ENCODE results near the gene GOSR2.
"Not testable (repeated sequence)": the region's sequence is repeated elsewhere in the genome, so short reads cannot be mapped to it uniquely, and the experiment has no call there.

Gene GOSR2

DNA sequence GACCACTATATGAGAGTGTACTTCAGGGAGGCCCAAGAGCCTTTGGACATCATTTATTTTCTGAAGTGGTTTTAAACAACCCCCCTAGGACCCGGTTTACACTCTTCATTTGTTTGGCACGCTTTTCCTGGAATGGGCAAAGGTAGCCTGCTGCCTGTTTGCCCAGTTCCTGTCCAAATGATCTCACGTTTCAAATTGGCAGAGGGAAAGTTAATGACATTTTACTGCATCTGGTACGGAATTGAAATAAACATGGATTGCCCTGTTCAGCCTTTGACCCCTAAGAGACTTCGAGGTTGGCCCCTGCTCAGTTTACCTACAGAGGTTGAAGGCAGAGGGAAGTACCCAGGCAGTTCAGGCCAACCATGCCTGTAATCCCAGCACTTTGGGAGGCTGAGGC, 61.9 kb downstream of the GOSR2 start:
- Histone ChIP-seq H3K27me3 (ENCODE audit: control insufficient read depth, insufficient read depth, low read length) (peaks cover 5% of the 10 kb centered on the region), H3K36me3 (ENCODE audit: control insufficient read depth, insufficient read depth, low read length) (no peaks in the 10 kb centered on the region), H3K4me3 (ENCODE audit: low read depth, low read length) (no peak overlapping the region), H3K9me3 (ENCODE audit: control insufficient read depth, insufficient read depth, low read length) (no peaks in the 10 kb centered on the region), H3K4me1 (ENCODE audit: control insufficient read depth, insufficient read depth, low read length) (peaks cover 2% of the 10 kb centered on the region), H3K9ac (ENCODE audit: low read depth, low read length) (no peak overlapping the region)

DNA sequence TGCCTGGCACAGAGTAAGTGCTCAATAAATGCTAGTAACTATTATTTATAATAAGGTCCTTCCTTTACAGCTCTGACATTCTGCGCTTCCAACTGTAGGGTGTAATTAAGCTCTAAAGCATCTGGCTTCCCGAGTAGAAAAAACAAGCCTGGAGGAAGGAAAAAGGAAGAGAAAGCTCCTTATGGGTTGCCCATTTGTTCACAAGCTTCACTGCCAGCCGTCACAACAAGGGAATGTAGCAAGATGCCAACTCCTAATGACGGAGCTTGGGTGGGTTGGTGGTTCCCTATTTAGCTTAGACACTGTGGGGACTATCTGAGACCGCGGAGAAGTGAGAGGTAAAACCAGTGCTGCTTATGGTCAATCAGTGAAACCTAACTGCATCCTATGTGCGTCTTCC, 63.4 kb downstream of the GOSR2 start:
- H3K4me3 ChIP-seq (ENCODE audit: low read depth, low read length), result no peak overlapping the region
- peaks cover 2% of the 10 kb centered on the region for H3K27me3 ChIP-seq (ENCODE audit: control insufficient read depth, insufficient read depth, low read length)
- peaks cover under 1% of the 10 kb centered on the region for H3K4me1 ChIP-seq (ENCODE audit: control insufficient read depth, insufficient read depth, low read length)
- no peaks in the 10 kb centered on the region for H3K9me3 ChIP-seq (ENCODE audit: control insufficient read depth, insufficient read depth, low read length)
- no peaks in the 10 kb centered on the region for H3K36me3 ChIP-seq (ENCODE audit: control insufficient read depth, insufficient read depth, low read length)
- H3K9ac ChIP-seq (ENCODE audit: low read depth, low read length), result no peak overlapping the region

DNA sequence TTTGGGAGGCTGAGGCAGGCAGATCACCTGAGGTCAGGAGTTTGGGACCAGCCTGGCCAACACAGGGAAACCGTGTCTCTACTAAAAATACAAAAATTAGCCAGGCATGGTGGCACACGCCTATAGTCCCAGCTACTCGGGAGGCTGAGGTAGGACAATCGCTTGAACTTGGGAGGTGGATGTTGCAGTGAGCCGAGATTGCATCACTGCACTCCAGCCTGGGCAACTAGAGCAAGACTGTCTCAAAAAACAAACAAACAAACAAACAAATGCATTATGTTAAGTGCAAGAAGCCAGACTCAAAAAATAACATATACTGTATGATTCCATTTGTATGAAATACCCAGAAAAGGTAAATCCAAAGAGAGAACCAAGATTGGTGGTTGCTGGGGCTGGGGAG, 65.0 kb downstream of the GOSR2 start:
- H3K36me3 ChIP-seq (ENCODE audit: control insufficient read depth, insufficient read depth, low read length); H3K4me3 ChIP-seq (ENCODE audit: low read depth, low read length); H3K4me1 ChIP-seq (ENCODE audit: control insufficient read depth, insufficient read depth, low read length); H3K27me3 ChIP-seq (ENCODE audit: control insufficient read depth, insufficient read depth, low read length); H3K9ac ChIP-seq (ENCODE audit: low read depth, low read length); H3K9me3 ChIP-seq (ENCODE audit: control insufficient read depth, insufficient read depth, low read length): not testable (repeated sequence)

DNA sequence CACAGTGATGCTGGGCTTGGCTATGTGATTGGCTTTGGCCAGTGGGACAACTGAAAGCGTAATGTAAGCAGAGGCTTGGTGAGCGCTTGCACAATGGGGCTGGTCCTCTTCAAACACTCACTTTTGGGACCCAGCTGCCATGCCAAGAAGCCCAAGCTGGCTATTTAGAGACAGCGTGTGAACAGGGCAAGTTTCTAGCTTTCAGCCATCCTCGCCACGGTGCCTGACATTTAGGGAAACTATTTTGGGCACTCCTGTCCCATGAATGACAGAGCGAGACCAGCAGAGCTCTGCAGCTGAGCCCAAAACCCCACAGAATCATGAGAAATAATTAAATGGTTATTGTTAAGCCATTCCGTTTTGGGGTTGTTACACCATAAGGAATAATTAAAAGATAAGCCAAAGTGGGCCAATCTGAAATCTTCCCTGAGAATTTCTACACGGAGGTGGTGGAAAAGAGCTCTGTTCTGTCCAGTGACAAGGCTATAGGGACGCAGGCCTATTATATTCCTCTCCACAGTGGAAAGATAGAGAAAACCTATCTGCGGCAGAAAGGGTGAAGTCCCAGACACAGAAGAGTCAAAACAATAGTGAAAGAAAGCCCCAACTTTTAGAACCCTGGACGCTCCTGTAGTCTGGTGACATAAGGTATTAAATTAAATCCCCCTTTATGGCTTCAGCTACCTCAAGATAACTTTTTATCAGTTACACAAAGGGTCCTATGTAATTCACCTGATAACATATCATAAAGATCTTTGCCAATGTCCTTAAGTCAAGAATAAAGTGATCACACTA, 66.9 kb downstream of the GOSR2 start:
- Histone ChIP-seq H3K36me3 (ENCODE audit: control insufficient read depth, insufficient read depth, low read length) (no peaks in the 10 kb centered on the region), H3K27me3 (ENCODE audit: control insufficient read depth, insufficient read depth, low read length) (no peaks in the 10 kb centered on the region), H3K9me3 (ENCODE audit: control insufficient read depth, insufficient read depth, low read length) (no peaks in the 10 kb centered on the region), H3K4me3 (ENCODE audit: low read depth, low read length) (no peak overlapping the region), H3K4me1 (ENCODE audit: control insufficient read depth, insufficient read depth, low read length) (no peaks in the 10 kb centered on the region), H3K9ac (ENCODE audit: low read depth, low read length) (no peak overlapping the region)

DNA sequence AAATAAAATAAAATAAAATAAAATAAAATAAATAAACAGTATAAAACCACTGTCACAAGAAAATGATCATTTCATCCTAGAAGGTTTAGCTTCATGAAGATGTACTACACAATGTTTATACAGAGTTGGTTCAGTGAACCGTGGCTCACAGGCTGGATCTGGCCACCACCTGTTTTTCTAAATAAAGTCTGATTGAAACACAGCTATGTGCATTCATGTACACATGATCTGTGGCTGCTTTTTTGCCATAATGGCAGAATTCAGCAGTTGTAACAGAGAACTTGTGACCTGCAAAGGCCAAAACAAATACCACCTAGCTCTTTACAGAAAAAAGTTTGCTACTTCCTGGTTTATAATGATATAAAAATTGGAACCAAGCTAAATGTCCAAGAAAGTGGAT, 68.7 kb downstream of the GOSR2 start:
- Histone ChIP-seq H3K9me3 (ENCODE audit: control insufficient read depth, insufficient read depth, low read length) (no peaks in the 10 kb centered on the region), H3K9ac (ENCODE audit: low read depth, low read length) (no peak overlapping the region), H3K27me3 (ENCODE audit: control insufficient read depth, insufficient read depth, low read length) (no peaks in the 10 kb centered on the region), H3K36me3 (ENCODE audit: control insufficient read depth, insufficient read depth, low read length) (no peaks in the 10 kb centered on the region), H3K4me3 (ENCODE audit: low read depth, low read length) (no peak overlapping the region), H3K4me1 (ENCODE audit: control insufficient read depth, insufficient read depth, low read length) (no peaks in the 10 kb centered on the region)

Measured in iPS-15b (cell line).